Measurements from ENCODE around the gene PLAU.
A peak's percentile ranks its signal among the peaks of the same experiment; 100 is the strongest.
"Not testable (repeated sequence)": the region's sequence is repeated elsewhere in the genome, so short reads cannot be mapped to it uniquely, and the experiment has no call there.

The PLAU gene

GRCh38 chr10:73924935-73925334 lies 14.0 kb downstream of the PLAU start:
- DNase-seq = no peak

GRCh38 chr10:73925539-73925938 lies 14.6 kb downstream of the PLAU start:
- DNase-seq = no peak

- DNase-seq = no peak
Observed at GRCh38 chr10:73926152-73926764, 15.3 kb downstream of the PLAU start.

DNA sequence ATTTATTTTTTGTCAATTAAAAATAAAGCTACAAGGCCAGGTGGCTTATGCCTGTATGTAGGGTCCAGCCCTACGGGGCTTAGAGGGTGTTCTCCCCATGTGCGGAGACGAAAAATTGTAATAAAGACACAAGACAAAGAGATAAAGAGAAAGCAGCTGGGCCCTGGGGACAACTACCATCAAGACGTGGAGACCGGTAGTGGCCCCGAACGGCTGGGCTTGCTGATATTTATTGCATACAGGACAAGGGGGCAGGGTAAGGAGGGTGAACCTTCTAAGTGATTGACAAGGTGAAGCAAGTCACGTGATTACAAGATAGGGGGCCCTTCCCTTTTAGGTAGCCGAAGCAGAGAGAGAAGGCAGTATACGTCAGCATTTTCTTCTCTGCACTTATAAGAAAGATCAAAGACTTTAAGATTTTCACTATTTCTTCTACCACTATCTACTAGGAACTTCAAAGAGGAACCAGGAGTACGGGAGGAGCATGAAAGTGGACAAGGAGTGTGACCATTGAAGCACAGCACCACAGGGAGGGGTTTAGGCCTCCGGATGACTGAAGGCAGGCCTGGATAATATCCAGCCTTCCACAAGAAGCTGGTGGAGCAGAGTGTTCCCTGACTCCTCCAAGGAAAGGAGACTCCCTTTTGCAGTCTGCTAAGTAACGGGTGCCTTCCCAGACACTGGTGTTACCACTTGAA lies 19.8 kb downstream of the PLAU start:
- DNase-seq = not testable (repeated sequence)

- DNase-seq = peak; percentile 43
Observed at GRCh38 chr10:73931767-73932619, 21.1 kb downstream of the PLAU start.

GRCh38 chr10:73932620-73933112 lies 21.7 kb downstream of the PLAU start:
- DNase-seq = no peak

DNA sequence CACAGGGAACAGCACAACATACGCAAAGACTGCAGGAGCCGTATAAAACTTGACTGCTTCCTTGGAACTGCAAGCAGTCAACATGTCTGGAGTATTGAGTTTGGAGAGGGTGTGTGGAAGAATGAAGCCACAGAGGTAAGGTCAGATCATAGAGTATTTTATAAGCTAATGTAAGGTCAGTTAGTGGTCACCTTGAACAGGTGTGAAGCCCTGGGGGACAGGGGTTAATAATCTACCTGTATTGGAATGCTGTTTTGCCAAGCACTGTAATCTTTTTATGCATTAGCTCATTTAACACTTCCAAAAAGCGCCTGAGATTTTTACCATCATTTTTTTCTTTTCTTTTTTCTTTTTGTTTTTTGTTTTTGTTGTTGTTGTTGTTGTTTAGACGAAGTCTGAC lies 23.1 kb downstream of the PLAU start:
- DNase-seq = no peak

DNA sequence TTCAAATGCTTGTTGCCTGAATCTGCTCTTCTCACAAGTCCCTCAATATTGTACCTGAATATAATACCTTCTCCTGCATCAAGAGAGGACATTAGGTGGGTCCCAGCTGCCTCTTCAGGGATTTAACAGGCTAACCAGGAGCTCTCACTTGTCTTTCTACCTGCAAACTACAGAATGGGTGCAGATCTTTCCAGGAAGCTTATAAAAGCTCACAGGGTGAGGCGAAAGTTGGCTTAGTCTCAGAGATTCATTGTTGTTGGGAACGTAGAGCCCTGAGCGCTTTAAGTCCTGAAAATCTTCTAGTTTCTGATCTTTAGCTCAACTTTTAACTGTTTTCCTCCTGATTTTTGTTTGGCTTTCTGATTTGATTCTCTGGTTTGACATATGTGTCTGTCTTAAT lies 25.0 kb downstream of the PLAU start:
- DNase-seq = no peak

DNA sequence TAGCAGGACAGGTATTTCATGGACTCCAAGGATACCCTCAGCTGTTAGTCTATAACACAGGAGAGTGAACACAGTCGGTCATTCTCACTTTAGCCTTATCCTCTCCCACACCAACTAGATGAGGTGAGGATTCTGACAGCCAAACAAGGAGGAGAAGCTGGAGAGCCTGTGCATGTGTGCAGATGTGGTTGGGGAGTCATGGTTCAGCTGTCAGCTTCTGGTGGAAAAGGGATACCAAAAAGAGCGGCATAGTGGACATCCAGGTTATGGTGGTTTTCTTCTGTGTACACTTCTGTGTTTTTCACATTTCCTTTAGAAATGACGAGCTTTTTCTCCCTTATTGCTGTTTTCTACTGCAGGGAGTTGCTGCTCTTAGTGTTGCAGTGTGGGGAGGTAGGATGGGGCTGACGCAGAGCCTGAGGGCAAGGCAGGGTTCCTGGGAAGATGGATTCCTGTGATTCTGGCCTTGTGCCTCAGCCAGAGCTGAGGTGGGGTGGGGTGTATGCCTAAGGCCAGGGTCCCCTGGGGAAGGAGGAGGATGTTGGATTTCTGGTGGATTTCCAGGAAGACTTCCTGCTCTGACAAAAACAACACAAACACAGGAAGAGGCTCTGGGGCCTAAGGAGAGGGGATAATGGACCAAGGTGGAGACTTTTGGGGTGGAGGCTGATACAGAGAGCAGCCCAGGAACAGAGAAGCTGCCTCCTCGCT lies 26.6 kb downstream of the PLAU start:
- no peak for DNase-seq

DNA sequence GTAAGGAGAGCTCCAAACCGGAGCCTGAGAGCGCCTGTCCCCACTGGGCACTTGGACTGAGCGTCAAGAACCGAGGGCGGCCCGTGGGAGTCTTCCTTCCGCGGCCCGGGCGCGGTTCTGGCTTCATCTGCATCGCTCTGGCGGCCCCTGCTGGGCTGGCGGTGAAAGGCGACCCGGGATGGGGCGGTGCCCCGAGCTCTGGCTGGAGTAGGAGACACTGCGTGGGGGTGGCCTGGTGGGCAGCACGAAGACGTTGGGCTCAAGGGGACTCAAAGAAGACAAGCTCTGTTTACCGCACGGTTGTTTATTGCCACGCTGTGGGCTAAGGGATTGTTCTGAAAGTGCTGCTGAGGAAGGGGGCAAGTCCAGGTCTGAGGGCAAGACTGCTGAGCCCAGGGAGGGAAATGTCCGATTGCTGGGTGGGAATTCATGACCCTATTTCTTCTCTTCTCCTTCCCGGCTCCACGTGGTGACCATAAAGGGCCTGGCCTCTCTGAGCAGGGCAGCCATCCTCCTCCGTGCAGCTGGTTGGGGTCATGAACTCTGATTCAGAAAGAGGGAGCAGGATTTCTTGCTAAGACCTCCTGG lies 29.8 kb downstream of the PLAU start:
- DNase-seq = peak; percentile 75

DNA sequence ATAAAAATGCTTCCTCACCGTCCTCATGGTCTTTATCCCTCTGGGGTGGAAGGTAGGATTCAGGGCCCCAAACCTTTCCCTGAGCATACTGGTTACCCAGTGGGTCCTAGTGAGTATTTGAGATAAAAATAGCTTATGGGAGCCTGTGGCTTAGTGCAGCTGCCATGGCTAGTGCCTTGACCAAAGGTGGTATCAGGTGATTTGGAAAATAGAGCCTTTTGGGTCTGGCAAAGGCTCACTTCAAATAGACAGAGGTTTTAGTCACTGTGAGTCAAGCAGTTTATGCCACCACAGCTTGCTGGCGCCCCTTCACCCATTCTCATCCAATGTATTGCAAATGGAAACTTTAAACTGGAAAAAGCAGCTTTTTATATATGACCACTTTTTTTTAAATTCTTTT lies 30.4 kb downstream of the PLAU start:
- no peak for DNase-seq

GRCh38 chr10:73944356-73945100 lies 33.6 kb downstream of the PLAU start:
- no peak for DNase-seq

GRCh38 chr10:73946253-73947145 lies 35.6 kb downstream of the PLAU start:
- no peak for DNase-seq

- no peak for DNase-seq
Observed at GRCh38 chr10:73948947-73949633, 38.2 kb downstream of the PLAU start.

- no peak for DNase-seq
Observed at GRCh38 chr10:73950155-73950948, 39.4 kb downstream of the PLAU start.

- no peak for DNase-seq
Observed at GRCh38 chr10:73953665-73954064, 42.7 kb downstream of the PLAU start.

DNA sequence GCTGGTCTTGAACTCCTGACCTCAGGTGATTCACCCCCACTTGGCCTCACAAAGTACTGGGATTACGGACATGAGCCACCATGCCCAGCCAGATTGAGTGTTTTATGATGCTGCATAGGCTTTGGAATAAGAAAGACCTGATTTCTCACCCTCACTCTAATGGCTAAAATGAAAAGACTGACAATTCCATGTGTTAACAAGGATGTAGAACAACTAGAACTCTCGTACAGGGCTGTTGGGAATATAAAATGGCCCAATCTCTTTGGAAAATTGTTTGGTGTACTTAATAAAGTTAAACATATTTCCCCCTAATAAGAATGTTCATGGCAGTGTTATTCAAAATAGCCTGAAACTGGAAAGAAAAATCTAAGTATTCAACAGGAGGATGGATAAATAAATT lies 43.8 kb downstream of the PLAU start:
- DNase-seq = no peak

GRCh38 chr10:73955719-73956118 lies 44.8 kb downstream of the PLAU start:
- DNase-seq = no peak

Measured in activated CD4-positive, alpha-beta T cell treated with anti-CD3 and anti-CD28 coated beads for 1 hour (primary cell).